ENCODE measurements around the gene POC1B.
"Not testable (repeated sequence)": the region's sequence is repeated elsewhere in the genome, so short reads cannot be mapped to it uniquely, and the experiment has no call there.

Gene POC1B

GRCh38 chr12:89461190-89461589, 64.7 kb downstream of the POC1B start:
- DNase-seq (ENCODE audit: low read depth): no peak
- H3K4me3 ChIP-seq (ENCODE audit: control insufficient read depth, low read depth, low read length): no peak overlapping the region
- no peak for TF ChIP-seq CTCF (IDR thresholded peaks at IDR 0.05; ENCODE audit: control insufficient read depth, insufficient read depth, low read depth, low read length, missing control alignments)

DNA sequence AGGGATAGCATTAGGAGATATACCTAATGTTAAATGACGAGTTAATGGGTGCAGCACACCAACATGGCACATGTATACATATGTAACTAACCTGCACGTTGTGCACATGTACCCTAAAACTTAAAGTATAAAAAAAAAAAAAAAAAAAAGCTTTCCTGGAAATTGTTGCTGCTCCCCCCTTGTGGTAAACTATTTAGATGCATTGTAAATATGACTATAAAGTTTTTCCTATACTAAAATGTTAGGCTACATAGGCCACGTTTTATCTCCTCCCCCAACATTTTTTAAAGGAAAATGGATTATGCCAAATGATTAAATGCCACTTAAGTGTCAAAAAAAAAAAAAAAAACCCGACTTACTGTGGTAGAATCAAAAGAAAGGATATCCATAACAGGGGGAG, 66.6 kb downstream of the POC1B start:
- not testable (repeated sequence) for H3K4me3 ChIP-seq (ENCODE audit: control insufficient read depth, low read depth, low read length); DNase-seq (ENCODE audit: low read depth)
- peak; percentile 21 for TF ChIP-seq CTCF (IDR thresholded peaks at IDR 0.05; ENCODE audit: control insufficient read depth, insufficient read depth, low read depth, low read length, missing control alignments)

- H3K4me3 ChIP-seq (ENCODE audit: control insufficient read depth, low read depth, low read length): no peak overlapping the region
- no peak for TF ChIP-seq CTCF (IDR thresholded peaks at IDR 0.05; ENCODE audit: control insufficient read depth, insufficient read depth, low read depth, low read length, missing control alignments)
- no peak for DNase-seq (ENCODE audit: low read depth)
These were observed 69.3 kb downstream of the POC1B start for GRCh38 chr12:89456565-89456964.

DNA sequence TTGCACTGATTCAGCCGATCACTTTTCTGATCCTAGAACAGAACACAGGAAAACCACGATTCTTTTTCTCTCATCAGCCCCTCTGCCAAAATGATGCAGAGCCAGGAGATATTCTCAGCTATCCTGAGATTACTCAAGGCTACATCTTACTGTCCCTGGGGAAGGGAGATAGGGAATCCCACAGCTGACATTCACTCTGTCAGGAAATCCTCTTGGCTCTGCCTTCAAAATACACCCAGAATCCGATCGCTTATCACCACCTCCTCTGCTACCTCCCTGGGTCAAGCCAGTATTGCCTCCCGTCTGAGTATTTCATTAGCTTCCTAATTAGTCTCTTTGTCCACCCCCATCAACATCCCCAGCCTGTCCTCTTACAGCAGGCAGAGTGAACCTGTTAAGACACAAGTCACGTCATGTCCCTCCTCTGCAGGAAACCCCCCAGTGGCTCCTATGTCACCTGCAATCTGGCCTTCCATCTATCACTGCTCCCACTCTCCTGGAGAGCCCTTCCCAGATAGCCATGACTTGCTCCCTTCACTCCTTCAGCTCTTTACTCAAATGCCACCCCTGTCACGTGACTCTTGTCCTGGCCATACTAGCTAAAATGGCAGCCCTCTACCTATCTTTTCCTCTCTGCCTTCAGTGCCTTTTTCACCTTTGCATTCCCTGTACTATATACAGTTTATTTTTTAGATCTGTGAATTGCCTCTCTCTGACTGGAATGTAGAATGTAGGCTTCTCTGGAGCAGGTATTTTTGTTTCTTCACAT, 71.6 kb downstream of the POC1B start:
- H3K4me3 ChIP-seq (ENCODE audit: control insufficient read depth, low read depth, low read length): no peak overlapping the region
- no peak for TF ChIP-seq CTCF (IDR thresholded peaks at IDR 0.05; ENCODE audit: control insufficient read depth, insufficient read depth, low read depth, low read length, missing control alignments)
- no peak for DNase-seq (ENCODE audit: low read depth)

DNA sequence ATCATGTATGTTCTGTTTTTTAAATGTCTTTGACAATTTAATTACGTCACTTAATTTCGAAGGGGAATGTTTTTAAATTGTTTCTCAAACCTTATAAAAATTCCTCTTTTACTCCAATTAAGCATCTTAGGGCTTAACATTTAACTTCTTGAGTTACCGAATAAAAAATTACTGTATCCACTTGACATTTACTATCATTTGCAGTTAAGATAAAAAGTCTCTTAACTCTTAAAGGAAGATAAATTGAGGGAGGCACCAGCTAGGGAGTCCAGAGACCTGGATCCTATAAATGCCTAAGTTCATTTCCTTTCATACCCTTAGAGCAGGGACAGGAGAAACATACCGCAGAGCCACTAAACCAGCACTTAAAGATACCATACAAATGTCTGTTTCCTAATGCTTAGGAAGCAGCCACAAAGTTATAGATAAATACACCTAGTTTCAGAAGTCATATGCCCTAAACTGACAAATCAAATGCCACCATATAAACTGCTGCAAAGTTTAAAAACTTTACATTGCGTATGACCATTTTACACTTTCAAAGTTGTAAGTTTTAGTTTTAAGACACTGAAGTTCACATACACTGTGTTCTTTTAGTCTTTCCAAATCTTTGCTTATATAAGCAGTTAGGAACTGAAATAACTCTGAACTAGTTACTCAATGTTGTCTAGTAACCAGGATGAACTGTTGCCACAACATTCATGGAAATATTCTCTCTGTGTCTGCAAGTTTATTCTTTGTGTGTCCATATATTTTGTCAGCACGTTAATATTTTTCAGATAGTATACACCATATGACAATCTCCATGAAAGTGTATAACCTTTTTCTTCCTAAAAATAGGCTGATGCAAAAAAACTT, 72.5 kb downstream of the POC1B start:
- DNase-seq (ENCODE audit: low read depth): peak; percentile 75
- TF ChIP-seq CTCF (IDR thresholded peaks at IDR 0.05; ENCODE audit: control insufficient read depth, insufficient read depth, low read depth, low read length, missing control alignments): no peak
- H3K4me3 ChIP-seq (ENCODE audit: control insufficient read depth, low read depth, low read length): no peak overlapping the region

GRCh38 chr12:89451841-89452251, 74.0 kb downstream of the POC1B start:
- no peak overlapping the region for H3K4me3 ChIP-seq (ENCODE audit: control insufficient read depth, low read depth, low read length)
- DNase-seq (ENCODE audit: low read depth): peak; percentile 71
- TF ChIP-seq CTCF (IDR thresholded peaks at IDR 0.05; ENCODE audit: control insufficient read depth, insufficient read depth, low read depth, low read length, missing control alignments): no peak

All from AG09309 (cell line).